HCT116 (cell line): Measurements from ENCODE around the gene DCLRE1B. TPM values are rescaled to one million over a fixed set of nuclear protein-coding genes. Genes with fewer than 3 reads are reported as not detected.

Source experiments
- ATAC-seq: fragments of 200-7000 bp; cut with Tn5 transposase; 2 replicates; pipeline ENCODE4 v1.9.1; 2020; ENCODE audit warnings: mild to moderate bottlenecking, moderate library complexity
- BruUV-seq: library from RNA; stranded (reverse); fragments of 400-500 nt; replicated peaks from 2 replicates; lab custom pipeline; 2021; lab: Mats Ljungman, UMichigan
- CTCF ChIA-PET: fragments of 300-600 bp; sonication (Branson Sonifier 250); formaldehyde crosslinking; loops from one replicate; lab custom pipeline; 2021; ENCODE audit warnings: antibody characterized with exemption; lab: Charles Lee
- POLR2A ChIA-PET: fragments of 300-600, 350-600 bp; sonication (Branson Sonifier 250); formaldehyde crosslinking; loops from one replicate; lab custom pipeline; 2021; ENCODE audit warnings: antibody characterized with exemption; lab: Charles Lee
- RAD21 ChIA-PET, 2 experiments: fragments of 300-600 bp; sonication (Branson Sonifier 250); formaldehyde crosslinking; loops; one replicate each; lab custom pipeline; 2023; ENCODE audit warnings: low total read pairs in 2 of 2; ENCODE audit not compliant: uncharacterized antibody in 2 of 2, unreplicated experiment in 2 of 2, low non-redundant PET in 1 of 2; lab: Charles Lee
- DNase-seq: peaks from one replicate; pipeline ENCODE4 v3.0.0-alpha.2; 2010; ENCODE audit warnings: low read depth, low spot score
- H2AFZ ChIP-seq: fragments of 200-600 bp; shearing (Covaris generic), sonication (generic); 2 replicates; pipeline ENCODE4 v1.6.1; 2017; ENCODE audit warnings: low read depth, mixed run types, mixed read lengths, antibody characterized with exemption, low read length; ENCODE audit not compliant: poor library complexity, severe bottlenecking
- H3K27ac ChIP-seq: 2 replicates; pipeline ENCODE4 v1.5.1; 2012; ENCODE audit warnings: low read depth, low read length
- H3K27me3 ChIP-seq: fragments of 200-600 bp; sonication (generic); 2 replicates; pipeline ENCODE4 v1.6.1; 2016; ENCODE audit warnings: mixed run types, low read length, mixed read lengths; ENCODE audit not compliant: insufficient read depth
- H3K36me3 ChIP-seq, 2 experiments: fragments of 200-500 bp in 1 of 2; fragments of 200-600 bp in 1 of 2; sonication (Bioruptor generic) in 1 of 2; sonication (generic) in 1 of 2; 2 replicates each; pipeline versions ENCODE4 v1.5.1 to v1.6.1; 2014 to 2016; ENCODE audit warnings: low read length in 2 of 2, inconsistent platforms in 1 of 2, mixed read lengths in 1 of 2, mixed run types in 1 of 2; ENCODE audit not compliant: insufficient read depth in 2 of 2, control insufficient read depth in 1 of 2
- H3K4me1 ChIP-seq, 2 experiments: fragments of 200-600 bp in 1 of 2; sonication (generic) in 1 of 2; 2 replicates each; pipeline versions ENCODE4 v1.5.1 to v1.6.1; 2012 to 2017; ENCODE audit warnings: low read length in 2 of 2, inconsistent platforms in 1 of 2, mild to moderate bottlenecking in 1 of 2, mixed read lengths in 1 of 2, mixed run types in 1 of 2, moderate library complexity in 1 of 2; ENCODE audit not compliant: insufficient read depth in 2 of 2, control insufficient read depth in 1 of 2
- H3K4me2 ChIP-seq: fragments of 200-600 bp; sonication (generic); 2 replicates; pipeline ENCODE4 v1.6.1; 2017; ENCODE audit warnings: mixed run types, low read length, mixed read lengths
- H3K4me3 ChIP-seq, 2 experiments: fragments of 200-600 bp in 1 of 2; sonication (generic) in 1 of 2; replicated peaks in 1 of 2; 2 replicates each; pipeline ENCODE4 v1.5.1; 2011 to 2016; ENCODE audit warnings: low read length in 2 of 2, control low read depth in 1 of 2, low read depth in 1 of 2, mild to moderate bottlenecking in 1 of 2, mixed read lengths in 1 of 2, mixed run types in 1 of 2
- H3K79me2 ChIP-seq: fragments of 200-600 bp; sonication (generic); 2 replicates; pipeline ENCODE4 v1.6.1; 2017; ENCODE audit warnings: mild to moderate bottlenecking, mixed run types, low read length, moderate library complexity, mixed read lengths; ENCODE audit not compliant: insufficient read depth
- H3K9ac ChIP-seq: fragments of 200-600 bp; sonication (generic); 2 replicates; pipeline ENCODE4 v1.6.1; 2016; ENCODE audit warnings: low read length, mixed read lengths
- H3K9me2 ChIP-seq: fragments of 200-600 bp; sonication (generic), shearing (Covaris generic); 2 replicates; pipeline ENCODE4 v1.6.1; 2017; ENCODE audit warnings: mixed run types, mild to moderate bottlenecking, moderate library complexity; ENCODE audit not compliant: insufficient read depth
- H3K9me3 ChIP-seq, 2 experiments: fragments of 200-500 bp in 1 of 2; fragments of 200-600 bp in 1 of 2; sonication (Bioruptor generic) in 1 of 2; sonication (generic) in 1 of 2; 2 replicates each; pipeline ENCODE4 v1.6.1; 2014 to 2017; ENCODE audit warnings: low read length in 2 of 2, mixed read lengths in 2 of 2, inconsistent platforms in 1 of 2, low read depth in 1 of 2, mild to moderate bottlenecking in 1 of 2, mixed run types in 1 of 2, moderate library complexity in 1 of 2; ENCODE audit not compliant: control insufficient read depth in 1 of 2, insufficient read depth in 1 of 2
- H4K20me1 ChIP-seq: fragments of 200-600 bp; sonication (generic), shearing (Covaris generic); 2 replicates; pipeline ENCODE4 v1.6.1; 2017; ENCODE audit warnings: mixed run types, mild to moderate bottlenecking, moderate library complexity; ENCODE audit not compliant: insufficient read depth
- CBX3 ChIP-seq: IDR thresholded peaks from 2 replicates; pipeline ENCODE4 v1.6.1; 2012; ENCODE audit warnings: low read depth
- CEBPB ChIP-seq: IDR thresholded peaks from 2 replicates; pipeline ENCODE4 v1.6.1; 2012; ENCODE audit warnings: low read depth
- CTCF ChIP-seq, 3 experiments: fragments of 200-600 bp in 1 of 3; sonication (generic) in 1 of 3; IDR thresholded peaks in 2 of 3; conservative IDR thresholded peaks in 1 of 3; 2 replicates each; pipeline ENCODE4 v1.5.1; 2012 to 2017; ENCODE audit warnings: low read depth in 2 of 3, low read length in 2 of 3, antibody characterized with exemption in 1 of 3, borderline replicate concordance in 1 of 3, control low read depth in 1 of 3, mild to moderate bottlenecking in 1 of 3, mixed read lengths in 1 of 3, mixed run types in 1 of 3, moderate library complexity in 1 of 3; ENCODE audit not compliant: insufficient read depth in 1 of 3
- ELF1 ChIP-seq: IDR thresholded peaks from 2 replicates; pipeline ENCODE4 v1.6.1; 2012; ENCODE audit warnings: low read depth, borderline replicate concordance
- EZH2 ChIP-seq: fragments of 200-600 bp; sonication (generic); IDR thresholded peaks from 2 replicates; pipeline ENCODE4 v1.6.1; 2017; ENCODE audit warnings: antibody characterized with exemption, mixed run types
- POLR2A ChIP-seq: IDR thresholded peaks from 2 replicates; pipeline ENCODE4 v1.7.0; 2011; ENCODE audit warnings: borderline replicate concordance; ENCODE audit not compliant: insufficient read depth, insufficient read length; ENCODE audit errors: extremely low read depth
- RAD21 ChIP-seq: IDR thresholded peaks from 2 replicates; pipeline ENCODE4 v1.6.1; 2012; ENCODE audit warnings: low read depth, mild to moderate bottlenecking
- SIN3A ChIP-seq: IDR thresholded peaks from 2 replicates; pipeline ENCODE4 v1.6.1; 2012; ENCODE audit warnings: low read depth
- SP1 ChIP-seq: IDR thresholded peaks from 2 replicates; pipeline ENCODE4 v1.6.1; 2012; ENCODE audit warnings: low read depth
- SRF ChIP-seq: IDR thresholded peaks from 2 replicates; pipeline ENCODE4 v1.6.1; 2012; ENCODE audit warnings: low read depth
- TCF7L2 ChIP-seq: IDR thresholded peaks from 2 replicates; pipeline ENCODE4 v1.7.0; 2011; ENCODE audit warnings: borderline replicate concordance, inconsistent platforms; ENCODE audit not compliant: insufficient read depth, insufficient read length; ENCODE audit errors: extremely low read depth
- ZBTB33 ChIP-seq: IDR thresholded peaks from 2 replicates; pipeline ENCODE4 v1.6.1; 2011; ENCODE audit warnings: mild to moderate bottlenecking, low read length, moderate library complexity; ENCODE audit not compliant: insufficient replicate concordance; ENCODE audit errors: extremely low read depth
- ZFX ChIP-seq: fragments of 450-650 bp; IDR thresholded peaks from 2 replicates; pipeline ENCODE4 v1.6.1; 2017
- ZNF274 ChIP-seq: fragments of 200-500 bp; sonication (Bioruptor generic); IDR thresholded peaks from 2 replicates; pipeline ENCODE4 v1.6.1; 2014; ENCODE audit warnings: mild to moderate bottlenecking, low read depth, low read length, inconsistent platforms
- intact Hi-C: fragments of 100-400 bp; cut with micrococcal nuclease; formaldehyde crosslinking; loops from 2 replicates; pipeline ENCODE4 v1.10.0; 2022
- total RNA-seq: library from RNA; stranded (reverse); gene quantifications from one replicate; pipeline ENCODE4 v1.2.1, GENCODE V29; 2021; ENCODE audit not compliant: unreplicated experiment

DCLRE1B gene
- total RNA-seq, 1 experiment from 2014 or later, result 13.4 TPM

GRCh38 chr1:113898241-113898814, 6.8 kb upstream of the DCLRE1B start (continued):
- TF ChIP-seq ZBTB33, result no peak
- no peak for TF ChIP-seq TCF7L2
- TF ChIP-seq RAD21, result no peak
- TF ChIP-seq ZFX, result no peak
- TF ChIP-seq SIN3A, result no peak
- no peak for TF ChIP-seq ZNF274
- no peak for TF ChIP-seq SRF
- no peak for TF ChIP-seq ELF1
- TF ChIP-seq CEBPB, result no peak

- no peak overlapping the region for H3K4me2 ChIP-seq
- BruUV-seq, result no TSS peak
- RAD21 ChIA-PET, result no interaction called here
- no peaks in the 10 kb centered on the region for H3K9me2 ChIP-seq
- H3K27ac ChIP-seq, result no peak overlapping the region
- no peaks in the 10 kb centered on the region for H4K20me1 ChIP-seq
- peaks cover 8 to 13% of the 10 kb centered on the region in 2 experiments; a peak in 1 of 4 replicates for H3K36me3 ChIP-seq
- peaks cover 8% of the 10 kb centered on the region for H3K79me2 ChIP-seq
- no peak for ATAC-seq
- CTCF ChIA-PET, result no interaction called here
- no peak overlapping the region for H2AFZ ChIP-seq
- H3K9me3 ChIP-seq, result no peaks in the 10 kb centered on the region
- no peak overlapping the region for H3K4me3 ChIP-seq
- no peak overlapping the region for H3K9ac ChIP-seq
- TF ChIP-seq ELF1 (no peak), EZH2 (no peak), SP1 (no peak), SIN3A (no peak), POLR2A (no peak), CBX3 (no peak), CTCF (IDR thresholded peaks at IDR 0.05 in 2 of 3, conservative IDR thresholded peaks at IDR 0.05 in 1 of 3; ENCODE audit: borderline replicate concordance in 1 of 3, insufficient read depth in 1 of 3, low read depth in 2 of 3, low read length in 2 of 3) (no peak)
- TF ChIP-seq, all 23 proteins: peak for 0
- no peaks in the 10 kb centered on the region for H3K27me3 ChIP-seq
- peaks cover 4 to 9% of the 10 kb centered on the region in 2 experiments; a peak in 3 of 4 replicates for H3K4me1 ChIP-seq
- intact Hi-C loops, result no loop called here
- DNase-seq, result no peak
- POLR2A ChIA-PET, result no interaction called here
Observed at GRCh38 chr1:113899111-113899510, 6.0 kb upstream of the DCLRE1B start.
